HEK293T (cell line): Measurements from ENCODE around the gene PTCRA.

Experiments
- BHLHE40 ChIP-seq: fragments of 450-650 bp; IDR thresholded peaks from 2 replicates; pipeline ENCODE4 v1.6.1; 2016; ENCODE audit warnings: mild to moderate bottlenecking, moderate library complexity, borderline replicate concordance
- ELF4 ChIP-seq: fragments of 450-650 bp; IDR thresholded peaks from 2 replicates; pipeline ENCODE4 v1.6.1; 2017; ENCODE audit warnings: antibody characterized with exemption
- FOXA1 ChIP-seq: fragments of 450-650 bp; IDR thresholded peaks from 2 replicates; pipeline ENCODE4 v1.6.1; 2016; ENCODE audit warnings: mild to moderate bottlenecking
- FOXK2 ChIP-seq: fragments of 450-650 bp; IDR thresholded peaks from 2 replicates; pipeline ENCODE4 v1.6.1; 2016; ENCODE audit warnings: mild to moderate bottlenecking
- FOXM1 ChIP-seq: fragments of 450-650 bp; IDR thresholded peaks from 2 replicates; pipeline ENCODE4 v1.6.1; 2017; ENCODE audit warnings: mild to moderate bottlenecking, borderline replicate concordance
- HDGF ChIP-seq: fragments of 450-650 bp; IDR thresholded peaks from 2 replicates; pipeline ENCODE4 v1.6.1; 2017; ENCODE audit warnings: antibody characterized with exemption, borderline replicate concordance
- L3MBTL2 ChIP-seq: fragments of 450-650 bp; conservative IDR thresholded peaks from 2 replicates; pipeline ENCODE4 v1.6.1; 2016; ENCODE audit warnings: mild to moderate bottlenecking
- LEF1 ChIP-seq: fragments of 450-650 bp; IDR thresholded peaks from 2 replicates; pipeline ENCODE4 v1.6.1; 2017; ENCODE audit warnings: mild to moderate bottlenecking, borderline replicate concordance
- NFRKB ChIP-seq: fragments of 450-650 bp; IDR thresholded peaks from 2 replicates; pipeline ENCODE4 v1.6.1; 2016; ENCODE audit warnings: mild to moderate bottlenecking, moderate library complexity
- PKNOX1 ChIP-seq: fragments of 450-650 bp; IDR thresholded peaks from 2 replicates; pipeline ENCODE4 v1.6.1; 2016
- SP1 ChIP-seq: fragments of 450-650 bp; IDR thresholded peaks from 2 replicates; pipeline ENCODE4 v1.6.1; 2017
- SUZ12 ChIP-seq: fragments of 450-650 bp; IDR thresholded peaks from 2 replicates; pipeline ENCODE4 v1.6.1; 2016; ENCODE audit warnings: mild to moderate bottlenecking
- TARDBP ChIP-seq: fragments of 450-650 bp; IDR thresholded peaks from 2 replicates; pipeline ENCODE4 v1.6.1; 2016
- ZNF384 ChIP-seq: fragments of 450-650 bp; IDR thresholded peaks from 2 replicates; pipeline ENCODE4 v1.6.1; 2016

DNA sequence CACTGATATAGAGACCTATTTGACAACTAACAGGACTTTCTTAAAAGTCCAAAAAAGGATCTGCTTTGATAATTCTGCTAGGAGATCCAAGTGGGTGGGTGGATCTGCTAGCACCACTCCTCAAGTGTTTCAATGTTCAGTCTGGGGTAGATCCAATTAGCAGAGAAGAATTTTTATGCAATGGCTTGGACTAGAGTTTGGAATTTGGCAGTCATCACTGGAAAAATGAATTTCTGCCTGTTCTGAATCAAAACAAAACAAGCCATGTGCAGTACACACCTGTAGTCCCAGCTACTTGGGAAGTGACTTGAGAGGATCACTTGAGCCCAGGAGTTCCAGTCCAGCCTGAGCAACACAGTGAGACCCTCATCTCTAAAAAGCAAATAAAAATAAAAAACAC lies 32.1 kb downstream of the PTCRA start:
- TF ChIP-seq ELF4 = no peak
- TF ChIP-seq L3MBTL2 = no peak
- TF ChIP-seq ZNF384 = no peak
- TF ChIP-seq LEF1 = no peak
- no peak for TF ChIP-seq SUZ12
- no peak for TF ChIP-seq NFRKB
- TF ChIP-seq PKNOX1 = no peak
- no peak for TF ChIP-seq BHLHE40
- TF ChIP-seq FOXK2 = no peak
- TF ChIP-seq HDGF = no peak
- TF ChIP-seq SP1 = no peak
- TF ChIP-seq FOXM1 = no peak
- no peak for TF ChIP-seq TARDBP
- no peak for TF ChIP-seq FOXA1
